Lower leg skin (tissue), 3 donors: ENCODE results near the gene HDC.

Experiments
- CTCF ChIP-seq, 3 donors: fragments of 450-650 bp; IDR thresholded peaks; one replicate each; pipeline ENCODE4 v1.5.1; 2016; ENCODE audit warnings: antibody characterized with exemption in 3 of 3, mild to moderate bottlenecking in 3 of 3, moderate library complexity in 2 of 3
- POLR2A ChIP-seq, 2 donors: fragments of 450-650 bp; IDR thresholded peaks; one replicate each; pipeline ENCODE4 v1.6.1; 2016 to 2017; ENCODE audit warnings: antibody characterized with exemption in 2 of 2, mild to moderate bottlenecking in 1 of 2, moderate library complexity in 1 of 2

- TF ChIP-seq CTCF (IDR thresholded peaks at IDR 0.05) (no peak), POLR2A (IDR thresholded peaks at IDR 0.05) (no peak)
These were observed 20.4 kb downstream of the HDC start for GRCh38 chr15:50244959-50245624.
